HepG2 (cell line): Measurements from ENCODE around the gene DPY19L1. TPM values are rescaled to one million over a fixed set of nuclear protein-coding genes. Genes with fewer than 3 reads are reported as not detected.
A peak's percentile ranks its signal among the peaks of the same experiment; 100 is the strongest.

ENCODE experiments used
- ATAC-seq: fragments of 200-7000 bp; cut with Tn5 transposase; 3 replicates; pipeline ENCODE4 v1.9.1; 2020; ENCODE audit warnings: mild to moderate bottlenecking, moderate library complexity
- BruUV-seq: library from RNA; stranded (reverse); fragments of 400-500 nt; replicated peaks from 2 replicates; lab custom pipeline; 2021; lab: Mats Ljungman, UMichigan
- CTCF ChIA-PET: fragments of 300-600 bp; formaldehyde crosslinking; extraction: SDS; loops from one replicate; lab custom pipeline; 2021; ENCODE audit warnings: low total read pairs, inconsistent platforms, low intra/inter-chr PET ratio; lab: Yijun Ruan, JAX
- POLR2A ChIA-PET: fragments of 350-600 bp; sonication (Branson Sonifier 250); formaldehyde crosslinking; loops from one replicate; lab custom pipeline; 2020; ENCODE audit warnings: antibody characterized with exemption, inconsistent platforms; lab: Yijun Ruan, JAX
- DNase-seq: peaks from one replicate; pipeline ENCODE4 v3.0.0-alpha.2; 2015; ENCODE audit warnings: low spot score
- FAIRE-seq: peaks from 3 replicates; lab custom pipeline; 2011; peaks lifted over from hg19 to GRCh38; lab: Jason Lieb, UNC
- H2AFZ ChIP-seq: one replicate; pipeline ENCODE4 v1.6.1; 2011; ENCODE audit warnings: low read length, inconsistent platforms
- H3K27ac ChIP-seq: fragments of 300-600 bp; 3 replicates; pipeline ENCODE4 v1.8.0; 2011; ENCODE audit warnings: mixed run types, mild to moderate bottlenecking, mixed read lengths, low read length, inconsistent platforms; ENCODE audit not compliant: insufficient read depth; ENCODE audit errors: extremely low read length
- H3K27me3 ChIP-seq, 2 experiments: fragments of 200-600 bp in 1 of 2; 2 replicates in 1 of 2; 3 replicates in 1 of 2; pipeline versions ENCODE4 v1.6.0 to v1.8.0; 2011; ENCODE audit warnings: low read length in 2 of 2, mild to moderate bottlenecking in 2 of 2, moderate library complexity in 2 of 2, inconsistent platforms in 1 of 2; ENCODE audit not compliant: insufficient read depth in 2 of 2, control insufficient read depth in 1 of 2
- H3K36me3 ChIP-seq, 2 experiments: fragments of 200-600 bp in 1 of 2; replicated peaks in 1 of 2; 2 replicates in 1 of 2; 3 replicates in 1 of 2; pipeline versions ENCODE4 v1.5.1 to v1.8.0; 2011; ENCODE audit warnings: low read length in 2 of 2, inconsistent platforms in 1 of 2; ENCODE audit not compliant: insufficient read depth in 2 of 2, control insufficient read depth in 1 of 2
- H3K4me1 ChIP-seq: 2 replicates; pipeline ENCODE4 v1.5.1; 2012; ENCODE audit warnings: low read length, inconsistent platforms; ENCODE audit not compliant: insufficient read depth
- H3K4me2 ChIP-seq: 2 replicates; pipeline ENCODE4 v1.6.0; 2011; ENCODE audit warnings: low read depth, low read length, inconsistent platforms
- H3K4me3 ChIP-seq, 3 experiments: fragments of 200-600 bp in 1 of 3; sonication (generic), shearing (Covaris generic) in 1 of 3; replicated peaks in 1 of 3; 2 replicates each; pipeline ENCODE4 v1.5.1; 2011 to 2016; ENCODE audit warnings: low read length in 3 of 3, inconsistent platforms in 2 of 3, low read depth in 2 of 3, mild to moderate bottlenecking in 2 of 3, control low read depth in 1 of 3, mixed read lengths in 1 of 3; ENCODE audit not compliant: insufficient read depth in 1 of 3
- H3K79me2 ChIP-seq: one replicate; pipeline ENCODE4 v1.6.1; 2011; ENCODE audit warnings: low read length, inconsistent platforms; ENCODE audit not compliant: insufficient read depth
- H3K9ac ChIP-seq: 2 replicates; pipeline ENCODE4 v1.6.0; 2011; ENCODE audit warnings: mild to moderate bottlenecking, low read depth, low read length, inconsistent platforms; ENCODE audit not compliant: insufficient read depth
- H3K9me3 ChIP-seq: 2 replicates; pipeline ENCODE4 v1.5.1; 2012; ENCODE audit warnings: mild to moderate bottlenecking, low read length
- H4K20me1 ChIP-seq: 2 replicates; pipeline ENCODE4 v1.6.0; 2011; ENCODE audit warnings: inconsistent platforms, mild to moderate bottlenecking, low read length, moderate library complexity; ENCODE audit not compliant: insufficient read depth
- ASH2L ChIP-seq: fragments of 300-600, 200-600 bp; sonication (generic); IDR thresholded peaks from 2 replicates; pipeline ENCODE4 v1.7.0; 2017; ENCODE audit warnings: low read depth, mild to moderate bottlenecking, moderate library complexity, mixed read lengths, low read length; ENCODE audit not compliant: insufficient read length
- KDM5B ChIP-seq: sonication (generic); formaldehyde crosslinking; IDR thresholded peaks from 2 replicates; pipeline ENCODE4 v1.4.0; 2020; ENCODE audit warnings: missing genetic modification reagents, mild to moderate bottlenecking, borderline replicate concordance
- SAP130 ChIP-seq: IDR thresholded peaks from 2 replicates; pipeline ENCODE4 v1.6.1; 2016; ENCODE audit warnings: low read depth
- STAG1 ChIP-seq: sonication (generic); formaldehyde crosslinking; IDR thresholded peaks from 2 replicates; pipeline ENCODE4 v1.4.0; 2020; ENCODE audit warnings: missing genetic modification reagents
- ZBTB42 ChIP-seq: sonication (generic); formaldehyde crosslinking; IDR thresholded peaks from 2 replicates; pipeline ENCODE4 v1.5.0; 2020; ENCODE audit warnings: mild to moderate bottlenecking, missing genetic modification reagents
- ZNF577 ChIP-seq: sonication (generic); formaldehyde crosslinking; IDR thresholded peaks from 2 replicates; pipeline ENCODE4 v1.4.0; 2020; ENCODE audit warnings: mild to moderate bottlenecking, low read depth, missing genetic modification reagents, borderline replicate concordance
- WGBS: methylation state at CpG from one replicate; pipeline ENCODE4 v1.1.6; 2017; ENCODE audit warnings: low lambda C conversion rate; 5-methylcytosine and 5-hydroxymethylcytosine counted together
- in situ Hi-C: cut with HindIII; loops from 2 replicates; pipeline ENCODE4 v1.10.0; 2017; ENCODE audit warnings: low pct_unique_long_range_greater_than_20kb; ENCODE audit not compliant: extremely low pct_ligation_motif_present
- intact Hi-C: fragments of 100-400 bp; cut with micrococcal nuclease; formaldehyde crosslinking; loops from one replicate; pipeline ENCODE4 v1.10.0; 2022; ENCODE audit not compliant: unreplicated experiment
- polyA plus RNA-seq, 8 experiments: library from polyadenylated mRNA; depleted of rRNA in 3 of 8; stranded (reverse) in 7 of 8; unstranded in 1 of 8; fragments of >200 nt; fragmentation: Illumina TruSeq in 4 of 8; extraction: Trizol in 4 of 8; gene quantifications; 2 replicates each; pipeline versions ENCODE4 v1.2.1 to v1.2.3, GENCODE V29; 2011 to 2016; ENCODE audit warnings: low read depth in 4 of 8, missing spikeins in 1 of 8, mixed read lengths in 1 of 8; ENCODE audit not compliant: insufficient read depth in 1 of 8
- total RNA-seq, 5 experiments: library from RNA; depleted of rRNA; stranded (reverse); fragments of >200 nt; fragmentation: Illumina TruSeq; extraction: Trizol; gene quantifications; 2 replicates each; pipeline ENCODE4 v1.2.3, GENCODE V29; 2016; ENCODE audit warnings: low read depth in 1 of 5
- TF ChIP-seq, protein P1 (sequence below): sonication (generic); formaldehyde crosslinking; IDR thresholded peaks from 2 replicates; pipeline ENCODE4 v1.5.0; 2020; ENCODE audit warnings: mild to moderate bottlenecking, missing genetic modification reagents, moderate library complexity

The DPY19L1 gene
- total and polyA plus RNA-seq, 2 of the 13 experiments (the other 11 are each of a cell fraction or from before 2014, with no cell fraction given): 18.9 to 32.6 TPM

DNA sequence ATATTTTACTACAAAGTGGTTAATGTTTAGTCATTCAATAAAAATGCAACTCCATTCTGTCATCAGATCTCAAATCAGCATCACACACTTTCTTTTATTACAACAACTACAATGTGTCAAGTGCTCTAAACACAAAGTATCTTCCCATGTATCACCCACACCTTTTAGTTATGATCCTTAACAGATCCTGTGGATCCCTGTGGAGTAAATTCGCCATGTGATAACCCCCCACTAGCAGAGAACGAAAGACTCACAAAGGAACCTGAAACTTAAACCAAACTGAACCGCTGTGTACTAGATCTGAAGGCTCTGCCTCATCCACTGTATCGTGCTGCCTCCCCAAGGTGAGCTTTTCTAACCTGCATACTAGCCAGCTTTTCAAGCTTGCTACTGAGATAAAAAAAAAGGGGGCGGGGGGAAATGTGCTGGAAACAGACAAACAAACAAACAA is 1.7 kb downstream of the DPY19L1 start:
- Histone ChIP-seq H3K4me2 (peak overlapping the region; percentile 85), H3K4me3 (peak overlapping the region; percentile 78 to 84 (median 82); a peak in 5 of 6 replicates), H3K9me3 (no peaks in the 10 kb centered on the region), H3K79me2 (peaks cover 55% of the 10 kb centered on the region), H3K4me1 (peaks cover 50% of the 10 kb centered on the region), H2AFZ (no peak overlapping the region), H3K27ac (no peak overlapping the region), H3K9ac (peak overlapping the region; percentile 66), H4K20me1 (no peaks in the 10 kb centered on the region; the same call in 1 of the 2 replicates), H3K27me3 (peaks cover 0 to 4% of the 10 kb centered on the region in 2 experiments; a peak in 1 of 5 replicates), H3K36me3 (no peaks in the 10 kb centered on the region)
- FAIRE-seq: peak; percentile 60
- TF ChIP-seq KDM5B (CRISPR knock-in tag) (no peak), ZNF577 (CRISPR knock-in tag) (no peak), ZBTB42 (CRISPR knock-in tag) (no peak), SAP130 (CRISPR knock-in tag) (peak; percentile 32; the same call in 1 of the 2 replicates), STAG1 (CRISPR knock-in tag) (peak; percentile 55), ASH2L (peak; percentile 5)
- TF ChIP-seq, protein P1, sequence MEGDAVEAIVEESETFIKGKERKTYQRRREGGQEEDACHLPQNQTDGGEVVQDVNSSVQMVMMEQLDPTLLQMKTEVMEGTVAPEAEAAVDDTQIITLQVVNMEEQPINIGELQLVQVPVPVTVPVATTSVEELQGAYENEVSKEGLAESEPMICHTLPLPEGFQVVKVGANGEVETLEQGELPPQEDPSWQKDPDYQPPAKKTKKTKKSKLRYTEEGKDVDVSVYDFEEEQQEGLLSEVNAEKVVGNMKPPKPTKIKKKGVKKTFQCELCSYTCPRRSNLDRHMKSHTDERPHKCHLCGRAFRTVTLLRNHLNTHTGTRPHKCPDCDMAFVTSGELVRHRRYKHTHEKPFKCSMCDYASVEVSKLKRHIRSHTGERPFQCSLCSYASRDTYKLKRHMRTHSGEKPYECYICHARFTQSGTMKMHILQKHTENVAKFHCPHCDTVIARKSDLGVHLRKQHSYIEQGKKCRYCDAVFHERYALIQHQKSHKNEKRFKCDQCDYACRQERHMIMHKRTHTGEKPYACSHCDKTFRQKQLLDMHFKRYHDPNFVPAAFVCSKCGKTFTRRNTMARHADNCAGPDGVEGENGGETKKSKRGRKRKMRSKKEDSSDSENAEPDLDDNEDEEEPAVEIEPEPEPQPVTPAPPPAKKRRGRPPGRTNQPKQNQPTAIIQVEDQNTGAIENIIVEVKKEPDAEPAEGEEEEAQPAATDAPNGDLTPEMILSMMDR (CRISPR knock-in tag): peak; percentile 66
- ChIA-PET CTCF (no interaction called here), POLR2A (no interaction called here)
- DNase-seq: peak; percentile 21
- in situ Hi-C loops (loop anchor here (5.0 kb wide), 1 partner anchor 213 kb away; no protein-coding TSS in a partner anchor), intact Hi-C loops (loop anchor here (2.0 to 10.0 kb wide), 2 partner anchors 213 to 361 kb away; no protein-coding TSS in a partner anchor)
- WGBS: 14% methylated on average over 5 of the region's 5 CpGs
- ATAC-seq: 0 out of 3 replicates have a peak, but pooled peaks have one; percentile 9
- no TSS peak for BruUV-seq
